ENCODE measurements around the gene NAA15. TPM values are rescaled to one million over a fixed set of nuclear protein-coding genes. Genes with fewer than 3 reads are reported as not detected.

Gene NAA15
- total RNA-seq, 1 donor from 2014 or later = 35.1 TPM

DNA sequence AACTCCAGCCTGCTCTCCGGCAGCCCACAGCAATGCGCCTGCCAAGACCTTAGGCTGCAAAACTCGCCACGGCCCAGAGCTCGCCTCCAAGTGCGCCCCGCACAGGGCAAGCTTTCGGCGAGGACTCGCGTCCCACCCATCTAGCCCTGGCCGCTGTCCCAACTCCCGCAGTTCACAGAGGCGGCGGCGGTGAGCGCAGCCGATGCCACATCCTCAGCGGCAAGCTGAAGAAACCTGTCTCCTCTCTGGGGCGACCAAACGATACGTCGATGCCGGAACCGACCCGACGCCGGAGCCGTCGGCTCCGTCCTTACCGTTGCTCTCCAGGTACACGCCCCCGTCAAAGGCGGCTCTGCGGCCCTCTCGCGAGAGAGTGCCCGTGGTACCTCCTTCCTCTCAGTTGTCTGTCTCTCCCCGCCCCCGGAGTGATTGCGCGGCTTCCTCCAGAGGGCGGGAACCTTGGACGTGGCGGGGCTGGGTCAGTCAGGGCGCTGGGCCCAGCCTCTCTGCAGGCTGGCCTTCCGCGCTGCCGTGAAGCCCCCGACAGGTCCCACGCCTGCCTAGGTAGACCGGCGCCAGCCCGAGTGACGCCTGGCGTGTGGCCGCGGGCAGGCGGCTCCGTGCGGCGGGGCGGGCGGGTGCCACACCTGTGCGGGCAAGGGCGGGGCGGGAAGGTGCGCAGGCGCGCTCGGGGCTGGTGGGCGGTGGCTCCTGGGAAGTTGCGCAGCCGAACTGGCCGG is 152.2 kb downstream of the NAA15 start:
- no peaks in the 10 kb centered on the region for H3K9me3 Mint-ChIP-seq (ENCODE audit: unreplicated experiment)
- no peaks in the 10 kb centered on the region for H3K27me3 Mint-ChIP-seq (ENCODE audit: unreplicated experiment)
- peak overlapping the region; percentile 99 for H3K27ac Mint-ChIP-seq (ENCODE audit: unreplicated experiment)
- peaks cover 52% of the 10 kb centered on the region for H3K4me1 Mint-ChIP-seq (ENCODE audit: unreplicated experiment)
- H3K4me3 Mint-ChIP-seq (ENCODE audit: unreplicated experiment) = peak overlapping the region; percentile 92
- DNase-seq (ENCODE audit: extremely low spot score, unreplicated experiment) = peak; percentile 99
- TF ChIP-seq, protein P1, sequence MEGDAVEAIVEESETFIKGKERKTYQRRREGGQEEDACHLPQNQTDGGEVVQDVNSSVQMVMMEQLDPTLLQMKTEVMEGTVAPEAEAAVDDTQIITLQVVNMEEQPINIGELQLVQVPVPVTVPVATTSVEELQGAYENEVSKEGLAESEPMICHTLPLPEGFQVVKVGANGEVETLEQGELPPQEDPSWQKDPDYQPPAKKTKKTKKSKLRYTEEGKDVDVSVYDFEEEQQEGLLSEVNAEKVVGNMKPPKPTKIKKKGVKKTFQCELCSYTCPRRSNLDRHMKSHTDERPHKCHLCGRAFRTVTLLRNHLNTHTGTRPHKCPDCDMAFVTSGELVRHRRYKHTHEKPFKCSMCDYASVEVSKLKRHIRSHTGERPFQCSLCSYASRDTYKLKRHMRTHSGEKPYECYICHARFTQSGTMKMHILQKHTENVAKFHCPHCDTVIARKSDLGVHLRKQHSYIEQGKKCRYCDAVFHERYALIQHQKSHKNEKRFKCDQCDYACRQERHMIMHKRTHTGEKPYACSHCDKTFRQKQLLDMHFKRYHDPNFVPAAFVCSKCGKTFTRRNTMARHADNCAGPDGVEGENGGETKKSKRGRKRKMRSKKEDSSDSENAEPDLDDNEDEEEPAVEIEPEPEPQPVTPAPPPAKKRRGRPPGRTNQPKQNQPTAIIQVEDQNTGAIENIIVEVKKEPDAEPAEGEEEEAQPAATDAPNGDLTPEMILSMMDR (IDR thresholded peaks at IDR 0.05) = no peak
- peaks cover 3% of the 10 kb centered on the region for H3K36me3 Mint-ChIP-seq (ENCODE audit: unreplicated experiment)

DNA sequence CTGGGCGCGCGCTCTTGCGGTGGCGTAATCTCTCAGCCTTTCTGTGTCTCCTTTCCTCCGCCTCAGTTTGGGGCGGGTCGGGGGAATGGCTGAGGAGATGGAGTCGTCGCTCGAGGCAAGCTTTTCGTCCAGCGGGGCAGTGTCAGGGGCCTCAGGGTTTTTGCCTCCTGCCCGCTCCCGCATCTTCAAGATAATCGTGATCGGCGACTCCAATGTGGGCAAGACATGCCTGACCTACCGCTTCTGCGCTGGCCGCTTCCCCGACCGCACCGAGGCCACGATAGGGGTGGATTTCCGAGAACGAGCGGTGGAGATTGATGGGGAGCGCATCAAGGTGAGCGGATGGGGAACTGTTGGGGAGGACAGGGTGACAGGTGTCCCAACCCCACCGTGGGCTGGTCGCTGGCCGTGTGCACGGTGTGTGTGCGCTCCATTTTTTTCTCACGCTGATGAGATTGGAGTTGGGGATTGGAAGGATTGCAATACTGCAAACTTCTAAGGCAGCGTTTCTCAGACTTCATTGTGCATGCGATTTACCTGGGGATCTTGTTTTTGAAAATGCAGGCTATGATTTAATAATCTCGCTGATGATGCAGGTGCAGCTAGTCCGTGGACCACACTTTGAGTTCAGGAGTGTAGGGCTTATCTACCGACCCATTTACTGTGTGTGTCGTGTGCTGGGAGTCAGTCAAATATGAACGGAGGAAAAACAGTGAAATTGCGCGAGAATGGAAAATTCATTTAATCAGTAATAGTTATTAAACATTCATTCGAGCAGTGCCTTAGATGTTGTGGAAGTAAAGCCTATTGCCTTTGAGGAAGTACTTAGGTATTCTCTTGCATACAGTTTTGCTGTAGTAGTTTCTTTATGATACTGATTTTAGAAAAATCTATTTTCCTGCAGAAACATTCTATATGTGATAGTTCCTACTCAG is 153.1 kb downstream of the NAA15 start, which contains the start of gene RAB33B:
RAB33B (plus strand) TSS at position 11 of the 935 bp plus-strand sequence; CDS start at position 86, 75 bp downstream.
- H3K36me3 Mint-ChIP-seq (ENCODE audit: unreplicated experiment) = peaks cover 3% of the 10 kb centered on the region
- H3K4me1 Mint-ChIP-seq (ENCODE audit: unreplicated experiment) = peaks cover 61% of the 10 kb centered on the region
- no peak for DNase-seq (ENCODE audit: extremely low spot score, unreplicated experiment)

DNA sequence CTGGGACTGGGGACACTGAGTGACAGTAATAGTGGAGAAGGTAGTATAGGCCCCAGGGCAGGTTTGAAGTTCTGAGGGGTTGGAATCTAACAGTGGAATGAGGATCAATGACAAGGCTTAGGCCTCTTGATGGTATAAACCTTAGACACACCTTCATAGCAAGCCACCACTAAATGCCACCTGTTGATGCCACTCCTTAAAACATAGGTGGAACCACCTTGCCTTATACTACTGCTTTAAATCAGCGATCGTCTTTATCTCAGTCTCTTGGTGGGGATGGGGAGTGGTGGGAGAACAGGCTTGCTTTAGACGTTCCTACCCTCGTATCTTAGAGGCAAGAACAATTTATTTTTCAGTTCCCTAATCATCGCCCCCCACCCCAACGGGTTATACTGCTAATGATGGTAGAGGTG is 153.8 kb downstream of the NAA15 start:
- H3K4me1 Mint-ChIP-seq (ENCODE audit: unreplicated experiment) = peaks cover 66% of the 10 kb centered on the region
- peak overlapping the region; percentile 93 for H3K27ac Mint-ChIP-seq (ENCODE audit: unreplicated experiment)

More for the DNA sequence above, 153.1 kb downstream of the NAA15 start, which contains the start of gene RAB33B:
- Mint-ChIP-seq H3K27me3 (ENCODE audit: unreplicated experiment) (no peaks in the 10 kb centered on the region), H3K27ac (ENCODE audit: unreplicated experiment) (peak within 1 kb of the TSS; percentile 99), H3K9me3 (ENCODE audit: unreplicated experiment) (no peaks in the 10 kb centered on the region), H3K4me3 (ENCODE audit: unreplicated experiment) (peak within 1 kb of the TSS; percentile 92)
- TF ChIP-seq, protein P1 (IDR thresholded peaks at IDR 0.05) = no peak

DNA sequence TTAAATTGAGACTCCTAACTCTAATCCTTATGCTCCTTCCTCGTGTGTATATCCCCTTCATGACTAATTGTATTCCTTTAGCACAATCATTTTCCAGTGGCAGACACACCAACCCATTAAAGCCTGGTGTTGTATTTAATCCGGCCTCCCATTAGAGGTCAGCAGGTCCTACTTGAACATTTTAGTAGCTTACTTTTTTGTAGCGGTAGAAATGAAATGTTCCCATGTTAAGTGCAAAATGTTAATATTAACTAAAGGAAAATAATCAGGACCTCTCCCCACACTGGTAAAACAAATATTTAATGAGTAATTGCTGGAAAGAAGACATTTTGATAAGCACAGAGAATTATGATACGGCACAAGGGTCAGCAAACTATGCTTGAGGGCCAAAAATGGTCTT is 156.0 kb downstream of the NAA15 start:
- Mint-ChIP-seq H3K36me3 (ENCODE audit: unreplicated experiment) (peaks cover 4% of the 10 kb centered on the region), H3K27me3 (ENCODE audit: unreplicated experiment) (no peaks in the 10 kb centered on the region), H3K27ac (ENCODE audit: unreplicated experiment) (no peak overlapping the region), H3K4me1 (ENCODE audit: unreplicated experiment) (peaks cover 58% of the 10 kb centered on the region), H3K9me3 (ENCODE audit: unreplicated experiment) (no peaks in the 10 kb centered on the region), H3K4me3 (ENCODE audit: unreplicated experiment) (no peak overlapping the region)
- TF ChIP-seq, protein P1 (IDR thresholded peaks at IDR 0.05) = no peak
- DNase-seq (ENCODE audit: extremely low spot score, unreplicated experiment) = no peak

More for the DNA sequence above, 153.8 kb downstream of the NAA15 start:
- DNase-seq (ENCODE audit: extremely low spot score, unreplicated experiment) = no peak
- H3K4me3 Mint-ChIP-seq (ENCODE audit: unreplicated experiment) = peak overlapping the region; percentile 92
- peaks cover 7% of the 10 kb centered on the region for H3K36me3 Mint-ChIP-seq (ENCODE audit: unreplicated experiment)
- no peaks in the 10 kb centered on the region for H3K9me3 Mint-ChIP-seq (ENCODE audit: unreplicated experiment)
- TF ChIP-seq, protein P1 (IDR thresholded peaks at IDR 0.05) = no peak
- H3K27me3 Mint-ChIP-seq (ENCODE audit: unreplicated experiment) = no peaks in the 10 kb centered on the region
